Measurements from ENCODE around the gene ZFP64. TPM values are rescaled to one million over a fixed set of nuclear protein-coding genes. Genes with fewer than 3 reads are reported as not detected.

The ZFP64 gene
- total RNA-seq, 2 donors from 2014 or later: 7.3 to 9.1 TPM

- Histone ChIP-seq H3K4me3 (no peak overlapping the region), H3K9me3 (peaks cover 0 to 5% of the 10 kb centered on the region in 2 donors), H3K4me1 (no peaks in the 10 kb centered on the region), H3K27ac (no peak overlapping the region), H3K36me3 (peaks cover 10% of the 10 kb centered on the region), H3K27me3 (no peaks in the 10 kb centered on the region)
- no peak for TF ChIP-seq CTCF (IDR thresholded peaks at IDR 0.05)
- DNase-seq (ENCODE audit: low spot score): no peak
Measured at GRCh38 chr20:52171025-52171424, 20.6 kb downstream of the ZFP64 start.

GRCh38 chr20:52168116-52168515, 23.5 kb downstream of the ZFP64 start:
- Histone ChIP-seq H3K27ac (no peak overlapping the region), H3K27me3 (no peaks in the 10 kb centered on the region), H3K36me3 (peaks cover 11% of the 10 kb centered on the region), H3K9me3 (peaks cover 0 to 6% of the 10 kb centered on the region in 2 donors), H3K4me3 (no peak overlapping the region), H3K4me1 (no peaks in the 10 kb centered on the region)
- DNase-seq (ENCODE audit: low spot score): no peak
- TF ChIP-seq CTCF (IDR thresholded peaks at IDR 0.05): no peak

DNA sequence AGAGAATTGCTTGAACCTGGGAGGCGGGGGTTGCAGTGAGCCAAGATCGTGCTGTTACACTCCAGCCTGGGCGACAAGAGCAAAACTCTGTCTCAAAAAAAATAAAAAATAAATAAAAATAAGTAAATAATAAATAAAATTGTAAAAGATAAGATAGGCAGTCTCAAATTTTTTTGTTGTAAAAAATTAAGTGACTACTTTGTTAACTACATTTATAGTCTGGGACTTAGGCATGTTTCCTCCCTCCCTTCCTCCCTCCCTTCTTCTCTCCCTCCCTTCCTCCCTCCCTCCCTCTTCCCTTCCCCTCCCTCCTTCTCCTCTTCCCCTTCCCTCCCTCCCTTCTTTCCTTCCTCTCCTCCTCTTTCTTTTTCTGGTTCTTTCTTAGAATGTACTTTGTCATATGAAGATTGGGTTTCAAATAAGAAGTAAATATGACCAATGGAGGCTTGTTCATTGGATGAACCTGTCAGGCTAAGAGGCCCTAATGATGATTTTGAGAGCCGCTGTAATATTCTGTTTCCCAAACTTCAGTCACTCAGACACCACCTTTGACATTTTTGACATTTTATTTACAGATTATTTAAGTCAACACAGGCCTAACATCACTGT, 24.2 kb downstream of the ZFP64 start:
- Histone ChIP-seq H3K9me3 (peaks cover 0 to 6% of the 10 kb centered on the region in 2 donors), H3K36me3 (peaks cover 11% of the 10 kb centered on the region), H3K4me3 (no peak overlapping the region), H3K27ac (no peak overlapping the region), H3K4me1 (no peaks in the 10 kb centered on the region), H3K27me3 (no peaks in the 10 kb centered on the region)
- no peak for TF ChIP-seq CTCF (IDR thresholded peaks at IDR 0.05)
- no peak for DNase-seq (ENCODE audit: low spot score)

- Histone ChIP-seq H3K27ac (no peak overlapping the region), H3K9me3 (peaks cover 0 to 6% of the 10 kb centered on the region in 2 donors), H3K27me3 (no peaks in the 10 kb centered on the region), H3K36me3 (peaks cover 11% of the 10 kb centered on the region), H3K4me1 (no peaks in the 10 kb centered on the region), H3K4me3 (no peak overlapping the region)
- TF ChIP-seq CTCF (IDR thresholded peaks at IDR 0.05): no peak
- DNase-seq (ENCODE audit: low spot score): no peak
Measured at GRCh38 chr20:52166150-52166549, 25.4 kb downstream of the ZFP64 start.

GRCh38 chr20:52160621-52161204, 30.9 kb downstream of the ZFP64 start:
- no peak overlapping the region for H3K27ac ChIP-seq
- no peak overlapping the region for H3K4me3 ChIP-seq
- no peak for DNase-seq (ENCODE audit: low spot score)
- no peaks in the 10 kb centered on the region for H3K4me1 ChIP-seq
- no peaks in the 10 kb centered on the region for H3K27me3 ChIP-seq
- peaks cover 46% of the 10 kb centered on the region for H3K36me3 ChIP-seq
- no peak for TF ChIP-seq CTCF (IDR thresholded peaks at IDR 0.05)
- peaks cover 0 to 8% of the 10 kb centered on the region in 2 donors for H3K9me3 ChIP-seq
